Right lobe of liver (tissue), 4 donors: ENCODE data around the gene MINK1.

Experiments
- CTCF ChIP-seq, 4 donors: fragments of 200-600 bp in 3 of 4; fragments of 450-650 bp in 1 of 4; IDR thresholded peaks; one replicate each; pipeline versions ENCODE4 v1.5.1 to v1.8.0; 2016 to 2022; ENCODE audit warnings: antibody characterized with exemption in 4 of 4, mild to moderate bottlenecking in 2 of 4
- POLR2A ChIP-seq: fragments of 450-650 bp; IDR thresholded peaks from one replicate; pipeline ENCODE4 v1.6.1; 2017; ENCODE audit warnings: antibody characterized with exemption, mild to moderate bottlenecking
- donor health status: DM: no; HTN: no; CAD: no.
- donor health status: DM: no; HTN: no; CAD: no.
- donor health status: DM: no; HTN: yes; CAD: no.

- no peak for TF ChIP-seq CTCF (IDR thresholded peaks at IDR 0.05)
- TF ChIP-seq POLR2A, result no peak
Observed at GRCh38 chr17:4859816-4860625, 26.9 kb downstream of the MINK1 start.
